GM18499 (cell line): ENCODE results near the gene GIMAP6.
"Not testable (repeated sequence)": the region's sequence is repeated elsewhere in the genome, so short reads cannot be mapped to it uniquely, and the experiment has no call there.

Experiments
- ATAC-seq: cut with Tn5 transposase; IDR thresholded peaks from one replicate; pipeline ENCODE4 v1.9.1; 2021; ENCODE audit warnings: moderate number of reproducible peaks; ENCODE audit not compliant: insufficient read depth, unreplicated experiment

The GIMAP6 gene

GRCh38 chr7:150631866-150632864 lies at the start of gene GIMAP6:
GIMAP6 (minus strand) TSS chr7:150632385; CDS start chr7:150630142, 2,243 bp downstream.
- no peak for ATAC-seq

GRCh38 chr7:150680364-150680763 lies 48.2 kb upstream of the GIMAP6 start:
- ATAC-seq, result not testable (repeated sequence)

GRCh38 chr7:150678601-150679000 lies 46.4 kb upstream of the GIMAP6 start:
- not testable (repeated sequence) for ATAC-seq

- ATAC-seq, result not testable (repeated sequence)
Observed at GRCh38 chr7:150676854-150677253, 44.7 kb upstream of the GIMAP6 start.

GRCh38 chr7:150676276-150676675 lies 44.1 kb upstream of the GIMAP6 start:
- ATAC-seq, result not testable (repeated sequence)

- ATAC-seq, result no peak
Observed at GRCh38 chr7:150675714-150676113, 43.5 kb upstream of the GIMAP6 start.

- not testable (repeated sequence) for ATAC-seq
Observed at GRCh38 chr7:150671798-150672585, 39.8 kb upstream of the GIMAP6 start.

- ATAC-seq, result no peak
Observed at GRCh38 chr7:150668977-150669376, 36.8 kb upstream of the GIMAP6 start.

GRCh38 chr7:150668472-150668911 lies 36.3 kb upstream of the GIMAP6 start:
- peak; percentile 60 for ATAC-seq

GRCh38 chr7:150666412-150666811 lies 34.2 kb upstream of the GIMAP6 start:
- no peak for ATAC-seq

- ATAC-seq, result no peak
Observed at GRCh38 chr7:150665896-150666295, 33.7 kb upstream of the GIMAP6 start.

- no peak for ATAC-seq
Observed at GRCh38 chr7:150665089-150665748, 33.0 kb upstream of the GIMAP6 start.

GRCh38 chr7:150663802-150664494 lies 31.8 kb upstream of the GIMAP6 start:
- ATAC-seq, result no peak

- ATAC-seq, result not testable (repeated sequence)
Observed at GRCh38 chr7:150662821-150663220, 30.6 kb upstream of the GIMAP6 start.

GRCh38 chr7:150660939-150661613 lies 28.9 kb upstream of the GIMAP6 start:
- ATAC-seq, result no peak

- ATAC-seq, result no peak
Observed at GRCh38 chr7:150657526-150657925, 25.3 kb upstream of the GIMAP6 start.

GRCh38 chr7:150656047-150656446 lies 23.9 kb upstream of the GIMAP6 start:
- ATAC-seq, result no peak

GRCh38 chr7:150654692-150655091 lies 22.5 kb upstream of the GIMAP6 start:
- no peak for ATAC-seq

GRCh38 chr7:150649080-150649385 lies 16.8 kb upstream of the GIMAP6 start:
- ATAC-seq, result no peak
